Endothelial cell of umbilical vein (primary cell): ENCODE results near the gene TRABD2A. TPM values are rescaled to one million over a fixed set of nuclear protein-coding genes. Genes with fewer than 3 reads are reported as not detected.

Source experiments
- BruUV-seq: library from RNA; stranded (reverse); fragments of 400-500 nt; replicated peaks from 2 replicates; lab custom pipeline; 2021; lab: Mats Ljungman, UMichigan
- CTCF ChIA-PET: fragments of 300-600, 350-600 bp; sonication (Branson Sonifier 250); formaldehyde crosslinking; loops from one replicate; lab custom pipeline; 2021; ENCODE audit warnings: antibody characterized with exemption, inconsistent platforms; lab: Charles Lee
- POLR2A ChIA-PET: fragments of 300-600, 350-600 bp; sonication (Branson Sonifier 250); formaldehyde crosslinking; loops from one replicate; lab custom pipeline; 2021; ENCODE audit warnings: antibody characterized with exemption, inconsistent platforms; lab: Charles Lee
- DNase-seq: peaks from one replicate; pipeline ENCODE4 v3.0.0-alpha.2; 2011; ENCODE audit warnings: low read depth, low spot score
- FAIRE-seq: peaks from 2 replicates; lab custom pipeline; 2011; peaks lifted over from hg19 to GRCh38; lab: Jason Lieb, UNC
- H2AFZ ChIP-seq: 2 replicates; pipeline ENCODE4 v1.6.0; 2012; ENCODE audit warnings: low read depth, low read length, control low read depth, inconsistent platforms
- H3K27ac ChIP-seq: 2 replicates; pipeline ENCODE4 v1.5.1; 2011; ENCODE audit warnings: low read depth, mild to moderate bottlenecking, control low read depth, low read length, moderate library complexity; ENCODE audit not compliant: insufficient read depth
- H3K27me3 ChIP-seq, 2 experiments: 2 replicates each; pipeline versions ENCODE4 v1.6.0 to v1.6.1; 2011; ENCODE audit warnings: low read length in 2 of 2, mixed read lengths in 1 of 2; ENCODE audit not compliant: control insufficient read depth in 2 of 2, insufficient read depth in 2 of 2
- H3K36me3 ChIP-seq, 2 experiments: 2 replicates in 1 of 2; 3 replicates in 1 of 2; pipeline ENCODE4 v1.5.1; 2011; ENCODE audit warnings: low read length in 2 of 2, mild to moderate bottlenecking in 1 of 2, moderate library complexity in 1 of 2; ENCODE audit not compliant: control insufficient read depth in 2 of 2, insufficient read depth in 2 of 2; ENCODE audit errors: extremely low read depth in 1 of 2
- H3K4me1 ChIP-seq: 3 replicates; pipeline ENCODE4 v1.5.1; 2011; ENCODE audit warnings: mild to moderate bottlenecking, low read length; ENCODE audit not compliant: control insufficient read depth, insufficient read depth; ENCODE audit errors: extremely low read depth
- H3K4me2 ChIP-seq: 2 replicates; pipeline ENCODE4 v1.6.1; 2011; ENCODE audit warnings: low read length, control low read depth, mixed read lengths; ENCODE audit not compliant: insufficient read depth
- H3K4me3 ChIP-seq, 3 experiments: fragments of 200-600 bp in 1 of 3; sonication (generic), shearing (Covaris generic) in 1 of 3; replicated peaks in 1 of 3; 2 replicates each; pipeline ENCODE4 v1.5.1; 2011 to 2016; ENCODE audit warnings: control low read depth in 3 of 3, low read length in 3 of 3, mild to moderate bottlenecking in 2 of 3, inconsistent platforms in 1 of 3, low read depth in 1 of 3, moderate library complexity in 1 of 3; ENCODE audit not compliant: insufficient read depth in 1 of 3
- H3K79me2 ChIP-seq: 2 replicates; pipeline ENCODE4 v1.6.0; 2012; ENCODE audit warnings: low read length, inconsistent platforms; ENCODE audit not compliant: control insufficient read depth, insufficient read depth
- H3K9ac ChIP-seq: replicated peaks from 2 replicates; pipeline ENCODE3; 2011; ENCODE audit warnings: low read length, control low read depth; ENCODE audit not compliant: insufficient read depth; ENCODE audit errors: extremely low read depth
- H3K9me1 ChIP-seq: replicated peaks from 3 replicates; pipeline ENCODE4 v1.6.0; 2011; ENCODE audit warnings: mild to moderate bottlenecking, low read length; ENCODE audit not compliant: control insufficient read depth, insufficient read depth; ENCODE audit errors: extremely low read depth
- H3K9me3 ChIP-seq: replicated peaks from 2 replicates; pipeline ENCODE4 v1.5.1; 2012; ENCODE audit warnings: low read length, inconsistent platforms; ENCODE audit not compliant: control insufficient read depth, insufficient read depth
- H4K20me1 ChIP-seq: replicated peaks from 2 replicates; pipeline ENCODE3; 2011; ENCODE audit warnings: mild to moderate bottlenecking, low read length; ENCODE audit not compliant: control insufficient read depth, insufficient read depth; ENCODE audit errors: extremely low read depth
- JUN ChIP-seq: IDR thresholded peaks from 2 replicates; pipeline ENCODE4 v1.6.1; 2011; ENCODE audit warnings: borderline replicate concordance, low read depth; ENCODE audit not compliant: insufficient read length, insufficient read depth
- MAX ChIP-seq: IDR thresholded peaks from 2 replicates; pipeline ENCODE4 v1.6.1; 2011; ENCODE audit not compliant: insufficient read depth, insufficient read length
- dilution Hi-C: fragments of 300-500 bp; cut with MboI; formaldehyde crosslinking; loops from one replicate; pipeline ENCODE4 v1.15.0; 2019; ENCODE audit warnings: low sequenced_read_pairs; ENCODE audit not compliant: extremely low pct_ligation_motif_present
- intact Hi-C: fragments of 100-400 bp; cut with micrococcal nuclease; formaldehyde crosslinking; loops from one replicate; pipeline ENCODE4 v1.10.0; 2022
- polyA plus RNA-seq, 4 experiments: library from polyadenylated mRNA; depleted of rRNA in 3 of 4; stranded (reverse) in 3 of 4; unstranded in 1 of 4; fragments of >200 nt; gene quantifications; 2 replicates each; pipeline versions ENCODE4 v1.2.1 to v1.2.3, GENCODE V29; 2011 to 2012; ENCODE audit warnings: missing spikeins in 1 of 4
- total RNA-seq: library from RNA; stranded (reverse); gene quantifications from 2 replicates; pipeline ENCODE4 v1.2.3, GENCODE V29; 2021

Gene TRABD2A
- total and polyA plus RNA-seq, 2 donors (not counting 3 experiments of a cell fraction or from before 2014, with no cell fraction given) = 1.0 to 1.8 TPM

GRCh38 chr2:84904151-84904550 lies 23.3 kb upstream of the TRABD2A start:
- Histone ChIP-seq H4K20me1 (no peaks in the 10 kb centered on the region), H3K4me2 (peak overlapping the region; percentile 93), H3K4me3 (no peak overlapping the region), H3K36me3 (peaks cover 0 to under 1% of the 10 kb centered on the region in 2 experiments), H2AFZ (peak overlapping the region; percentile 80), H3K9me1 (no peaks in the 10 kb centered on the region), H3K27ac (no peak overlapping the region), H3K27me3 (no peaks in the 10 kb centered on the region), H3K4me1 (peaks cover 7% of the 10 kb centered on the region), H3K9ac (no peak overlapping the region), H3K79me2 (peaks cover 13% of the 10 kb centered on the region), H3K9me3 (no peaks in the 10 kb centered on the region)
- ChIA-PET CTCF (interaction anchor here (4.7 to 5.5 kb wide), 2 partner anchors 22 kb away, joined by 31 to 61 read pairs; partner anchors contain the start of gene TRABD2A), POLR2A (interaction anchor here (2.2 kb wide), 1 partner anchor 15 kb away, joined by 6 read pairs; no protein-coding TSS in a partner anchor)
- dilution Hi-C loops (no loop called here), intact Hi-C loops (loop anchor here (2.0 kb wide), 1 partner anchor 55 kb away; no protein-coding TSS in a partner anchor)
- FAIRE-seq (no peak), DNase-seq (no peak)
- TF ChIP-seq JUN = no peak
- no TSS peak for BruUV-seq

GRCh38 chr2:84902526-84902925 lies 21.6 kb upstream of the TRABD2A start:
- intact Hi-C loops = no loop called here
- no TSS peak for BruUV-seq
- ChIA-PET POLR2A (no interaction called here), CTCF (interaction anchor here (1.1 to 1.5 kb wide), 3 partner anchors 20 to 24 kb away, joined by 3 to 4 read pairs (median 3); no protein-coding TSS in a partner anchor)
- Histone ChIP-seq H3K27ac (no peak overlapping the region), H4K20me1 (no peaks in the 10 kb centered on the region), H3K27me3 (no peaks in the 10 kb centered on the region), H3K4me3 (no peak overlapping the region), H3K79me2 (peaks cover 13% of the 10 kb centered on the region), H3K4me2 (no peak overlapping the region), H3K36me3 (no peaks in the 10 kb centered on the region), H3K9me3 (no peaks in the 10 kb centered on the region), H3K9me1 (no peaks in the 10 kb centered on the region), H3K9ac (no peak overlapping the region), H3K4me1 (peaks cover 18% of the 10 kb centered on the region), H2AFZ (no peak overlapping the region)
- FAIRE-seq = no peak
- dilution Hi-C loops = no loop called here
- TF ChIP-seq MAX = no peak
- DNase-seq = no peak
